Dedifferentiated amniotic fluid mesenchymal stem cell (primary cell): ENCODE measurements around the gene NCOA5.

Experiments used
- DNase-seq: peaks from one replicate; pipeline ENCODE4 v3.0.0-alpha.2; 2016; ENCODE audit errors: extremely low spot score

The NCOA5 gene

DNA sequence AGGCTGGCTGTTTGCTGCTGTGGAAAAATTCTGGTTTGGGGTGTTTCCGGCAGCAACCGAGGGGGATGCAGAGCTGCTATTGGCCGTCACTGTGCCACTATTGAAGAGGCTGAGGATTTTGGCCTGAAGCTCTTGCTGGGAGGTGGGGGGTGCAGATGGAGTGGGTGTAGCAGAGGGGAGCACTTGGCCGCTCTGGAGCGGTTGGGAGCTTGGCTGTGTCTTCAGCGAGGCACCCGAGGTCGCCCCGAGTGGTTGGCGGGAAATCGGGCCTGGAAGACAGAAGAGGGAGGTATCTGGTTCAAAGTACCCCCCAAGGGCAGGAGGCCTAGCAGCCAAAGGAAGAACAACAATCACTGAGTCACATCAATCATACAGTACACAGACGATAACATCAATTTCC lies 27.1 kb downstream of the NCOA5 start:
- DNase-seq = no peak

GRCh38 chr20:46062151-46062550 lies 27.6 kb downstream of the NCOA5 start:
- no peak for DNase-seq

DNA sequence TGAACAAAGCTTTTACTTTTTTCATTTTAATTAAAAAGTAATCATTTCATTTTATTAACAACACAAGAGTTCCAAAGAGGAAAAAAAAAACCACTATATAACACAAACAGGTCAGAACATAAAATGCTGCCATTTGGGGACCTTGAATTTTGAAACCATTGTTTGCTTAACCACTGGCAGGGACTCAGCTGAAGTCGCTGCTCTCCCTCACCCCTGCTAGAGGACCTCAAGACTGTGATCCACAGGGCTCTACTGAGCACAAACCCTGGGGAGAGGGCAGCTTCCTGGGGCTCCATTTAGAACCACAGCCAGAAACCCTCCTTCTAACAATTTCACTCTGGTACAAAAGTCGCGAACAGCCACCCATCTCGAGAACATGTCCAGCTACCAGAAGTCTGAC lies 28.8 kb downstream of the NCOA5 start:
- DNase-seq = no peak

DNA sequence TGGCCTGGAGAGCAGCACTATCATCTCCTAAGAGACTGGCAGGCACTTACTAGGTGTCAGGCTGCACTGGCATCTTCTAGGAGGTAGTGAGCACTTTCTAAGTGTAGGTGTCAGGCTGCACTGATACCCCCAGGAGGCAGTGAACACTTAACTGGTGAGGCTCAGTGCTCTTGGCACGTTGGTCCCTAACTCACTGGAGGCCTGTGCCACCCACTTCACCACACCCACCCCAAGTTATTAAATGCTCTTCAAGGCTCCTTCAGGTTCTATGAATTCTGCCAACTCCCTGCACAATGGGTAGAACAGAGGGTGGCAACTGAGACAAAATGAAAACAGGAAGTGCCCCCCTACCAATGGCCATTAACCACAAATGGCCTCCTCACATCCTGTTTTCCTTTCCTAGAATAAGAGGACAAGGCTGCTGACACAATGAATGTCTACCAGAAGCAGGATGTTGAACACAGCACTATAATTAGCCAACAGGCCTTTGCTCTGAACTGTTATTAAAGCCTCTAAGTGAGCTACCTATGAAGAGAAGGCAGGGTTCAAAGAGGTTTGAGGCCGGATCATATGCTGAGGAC lies 29.4 kb downstream of the NCOA5 start:
- no peak for DNase-seq

GRCh38 chr20:46058599-46059281 lies 31.0 kb downstream of the NCOA5 start:
- no peak for DNase-seq

GRCh38 chr20:46057856-46058598 lies 31.7 kb downstream of the NCOA5 start:
- peak; percentile 38 for DNase-seq

DNA sequence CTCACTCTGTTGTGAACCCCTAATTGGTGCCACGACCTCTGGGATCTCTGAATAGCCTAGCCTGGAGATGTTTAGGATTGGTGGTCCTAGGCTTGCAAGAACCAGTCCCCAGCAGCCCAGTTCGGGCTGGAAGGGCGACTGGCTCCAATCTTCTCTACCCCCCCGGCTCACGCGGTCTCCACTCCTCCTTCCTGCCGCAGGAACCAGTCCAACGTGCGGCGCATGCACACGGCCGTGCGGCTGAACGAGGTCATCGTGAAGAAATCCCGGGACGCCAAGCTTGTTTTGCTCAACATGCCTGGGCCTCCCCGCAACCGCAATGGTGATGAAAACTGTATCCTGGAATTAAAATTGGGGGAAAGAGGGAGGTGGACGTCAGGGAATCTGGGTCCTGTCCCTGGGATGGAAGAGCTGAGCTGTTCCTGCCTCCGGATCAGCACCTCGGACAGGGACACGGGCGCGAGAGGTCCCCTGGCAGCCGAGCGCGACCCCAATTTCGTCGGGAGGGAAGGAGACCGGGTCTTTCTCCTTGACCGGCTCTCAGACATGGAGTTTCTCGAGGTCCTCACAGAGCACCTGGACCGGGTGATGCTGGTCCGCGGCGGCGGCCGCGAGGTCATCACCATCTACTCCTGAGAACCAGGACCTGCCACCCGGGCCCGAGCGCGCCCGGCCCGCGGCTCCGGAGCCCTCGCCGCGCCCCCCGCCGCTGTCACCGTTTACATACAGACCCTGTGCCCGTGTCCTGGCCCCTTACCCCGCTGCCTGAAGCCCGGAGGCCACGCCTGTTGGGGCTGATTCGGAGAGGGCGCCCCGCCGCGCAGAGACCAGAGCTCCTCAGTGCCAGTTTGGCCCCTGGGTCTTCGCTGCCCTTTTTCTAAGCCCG lies 32.5 kb downstream of the NCOA5 start:
- no peak for DNase-seq

- no peak for DNase-seq
These were observed 33.5 kb downstream of the NCOA5 start for GRCh38 chr20:46056027-46056833.

DNA sequence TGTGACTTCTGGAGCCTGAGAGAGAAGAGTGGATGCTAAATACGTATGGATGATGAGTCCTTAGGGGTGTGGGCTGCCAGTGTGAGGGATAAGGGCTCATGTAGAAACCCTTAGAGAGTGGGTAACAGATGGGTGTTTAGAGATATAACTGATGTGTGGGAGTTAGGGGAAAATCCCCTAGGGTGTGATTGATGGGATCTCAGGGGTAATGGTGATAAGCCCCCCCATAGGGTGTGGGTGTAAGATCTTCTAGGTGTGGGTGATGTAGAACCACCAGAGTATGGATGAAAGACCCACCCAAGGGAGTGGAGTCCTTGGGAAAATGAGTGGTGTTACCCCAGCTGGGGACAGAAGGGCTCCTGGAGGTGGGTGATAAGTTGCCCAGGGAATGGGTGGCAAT lies 34.5 kb downstream of the NCOA5 start:
- DNase-seq = no peak

GRCh38 chr20:46054606-46055005 lies 35.2 kb downstream of the NCOA5 start:
- DNase-seq = no peak

- no peak for DNase-seq
These were observed 36.3 kb downstream of the NCOA5 start for GRCh38 chr20:46053416-46053815.

DNA sequence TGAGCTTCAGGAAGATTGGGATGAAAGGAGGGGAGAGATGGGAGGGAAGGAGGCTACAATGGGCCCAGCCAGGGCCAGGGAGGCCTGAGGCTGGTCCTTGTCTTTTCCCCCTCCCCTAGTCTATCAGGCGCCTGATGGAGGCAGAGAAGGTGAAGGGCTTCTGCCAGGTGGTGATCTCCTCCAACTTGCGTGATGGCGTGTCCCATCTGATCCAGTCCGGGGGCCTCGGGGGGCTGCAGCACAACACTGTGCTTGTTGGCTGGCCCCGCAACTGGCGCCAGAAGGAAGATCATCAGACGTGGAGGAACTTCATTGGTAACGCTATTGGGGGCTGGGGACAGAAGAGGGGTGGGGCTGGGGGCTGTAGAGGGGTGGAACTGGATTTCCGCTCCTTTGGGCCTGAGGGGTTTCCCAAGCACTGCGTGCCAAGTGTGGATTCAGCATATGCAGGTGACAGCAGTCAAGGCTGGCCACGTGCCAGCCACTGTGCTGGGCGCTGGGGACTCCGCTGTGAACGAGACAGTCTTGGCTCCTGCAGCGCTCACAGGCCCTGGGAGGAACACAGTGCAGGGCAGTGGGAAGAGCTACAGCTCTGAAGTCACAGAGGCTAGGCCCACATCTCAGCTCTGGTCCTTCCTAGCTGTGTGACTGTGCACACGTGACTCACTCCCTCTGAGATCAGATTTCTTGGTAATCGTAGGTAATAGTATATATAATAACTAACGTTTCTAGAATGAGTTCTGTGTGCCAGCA lies 38.0 kb downstream of the NCOA5 start:
- no peak for DNase-seq

GRCh38 chr20:46050885-46051284 lies 38.9 kb downstream of the NCOA5 start:
- DNase-seq = no peak

DNA sequence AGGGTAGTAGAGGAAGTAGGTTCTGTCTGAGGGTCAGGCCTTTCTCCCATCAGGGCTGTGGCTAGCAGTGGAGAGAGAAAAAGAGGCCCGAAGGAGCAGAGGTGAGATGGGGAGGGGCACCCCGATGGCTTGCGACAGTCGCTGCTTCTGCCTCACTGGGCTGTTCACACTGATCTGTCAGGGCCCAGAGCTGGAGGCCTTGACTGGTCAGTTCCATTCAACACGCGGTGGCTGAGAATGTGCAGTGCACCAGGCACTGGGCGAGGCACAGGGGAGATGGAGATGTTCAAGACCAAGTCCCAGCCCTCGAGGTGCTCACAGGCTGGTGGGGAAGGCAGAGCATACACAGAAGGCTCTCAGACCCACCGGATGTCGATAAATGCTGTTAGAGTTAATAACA lies 39.3 kb downstream of the NCOA5 start:
- no peak for DNase-seq

GRCh38 chr20:46049815-46050214 lies 39.9 kb downstream of the NCOA5 start:
- DNase-seq = no peak

GRCh38 chr20:46049190-46049589 lies 40.6 kb downstream of the NCOA5 start:
- DNase-seq = no peak

DNA sequence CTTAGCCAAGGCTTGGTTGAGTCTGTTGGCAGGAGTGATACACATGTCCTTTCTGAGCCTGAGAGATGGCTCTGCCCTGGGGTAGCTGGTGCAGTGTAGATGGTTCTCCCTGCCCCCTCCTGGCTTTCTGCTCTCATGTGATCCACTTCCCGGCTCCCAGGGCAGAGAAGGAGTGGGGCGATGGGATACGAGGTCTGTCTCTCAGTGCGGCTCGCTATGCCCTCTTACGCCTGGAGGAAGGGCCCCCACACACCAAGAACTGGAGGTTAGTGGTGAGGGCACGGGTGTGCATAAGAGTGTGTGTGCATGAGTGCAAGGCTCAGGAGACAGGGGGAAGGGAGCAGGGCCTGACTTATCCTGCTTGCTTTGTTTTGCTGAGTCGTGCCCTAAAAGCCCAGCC lies 41.9 kb downstream of the NCOA5 start:
- no peak for DNase-seq

DNA sequence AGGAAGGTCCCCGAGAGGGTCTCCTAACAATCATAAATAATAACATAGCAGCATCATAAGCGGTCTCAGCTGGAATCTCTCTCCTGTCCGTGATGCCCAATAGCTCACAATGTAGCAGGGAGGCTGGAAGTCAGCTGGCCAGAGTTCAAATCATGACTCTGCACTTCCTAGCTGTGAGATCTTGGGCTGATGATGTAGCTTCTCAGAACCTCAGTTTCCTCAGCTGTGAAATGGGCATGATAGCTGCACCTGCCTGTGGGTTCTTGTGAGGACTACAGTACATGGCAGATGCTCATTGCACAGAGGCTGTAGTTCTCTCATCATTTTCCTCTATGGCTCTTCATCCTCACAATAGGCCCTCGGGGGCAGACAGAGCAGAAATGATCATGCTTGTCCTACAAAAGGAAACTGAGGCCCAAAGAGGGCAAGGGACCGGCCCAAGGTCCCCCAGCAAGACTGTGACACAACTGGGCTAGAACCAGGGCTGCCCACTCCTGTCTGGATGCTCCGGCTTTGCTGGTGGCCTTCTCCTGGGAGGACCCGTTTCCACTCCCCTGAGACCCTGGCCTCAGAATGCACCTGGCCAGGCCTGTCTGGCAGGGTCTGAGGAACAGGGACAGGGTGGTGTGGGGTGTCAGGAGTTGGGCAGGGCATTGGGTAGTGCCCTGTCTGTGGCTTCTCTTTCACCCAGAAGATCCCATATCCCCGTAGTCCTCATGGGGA lies 43.0 kb downstream of the NCOA5 start:
- no peak for DNase-seq

- DNase-seq = no peak
These were observed 44.9 kb downstream of the NCOA5 start for GRCh38 chr20:46044896-46045295.

DNA sequence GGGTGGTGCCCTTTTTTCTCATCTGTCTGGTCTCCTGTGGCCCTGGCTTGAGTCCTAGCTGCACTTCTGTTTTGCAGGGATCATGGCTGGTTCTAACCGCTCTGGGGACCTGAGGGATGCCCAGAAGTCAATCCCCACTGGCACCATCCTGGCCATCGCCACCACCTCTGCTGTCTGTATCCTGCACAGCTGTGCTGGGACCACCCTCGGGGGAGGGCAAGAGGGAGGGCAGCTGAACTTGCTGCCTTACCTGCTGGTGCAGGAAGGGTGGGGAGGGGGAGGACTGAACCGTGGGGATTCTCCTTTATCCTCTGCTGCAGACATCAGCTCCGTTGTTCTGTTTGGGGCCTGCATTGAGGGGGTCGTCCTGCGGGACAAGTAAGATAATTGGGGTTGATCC lies 46.2 kb downstream of the NCOA5 start:
- no peak for DNase-seq
